ENCODE results near the gene ZRANB1. TPM values are rescaled to one million over a fixed set of nuclear protein-coding genes. Genes with fewer than 3 reads are reported as not detected.
A peak's percentile ranks its signal among the peaks of the same experiment; 100 is the strongest.

Gene ZRANB1
- total RNA-seq, 4 donors from 2014 or later = 8.4 to 24.0 (median 16.8) TPM

DNA sequence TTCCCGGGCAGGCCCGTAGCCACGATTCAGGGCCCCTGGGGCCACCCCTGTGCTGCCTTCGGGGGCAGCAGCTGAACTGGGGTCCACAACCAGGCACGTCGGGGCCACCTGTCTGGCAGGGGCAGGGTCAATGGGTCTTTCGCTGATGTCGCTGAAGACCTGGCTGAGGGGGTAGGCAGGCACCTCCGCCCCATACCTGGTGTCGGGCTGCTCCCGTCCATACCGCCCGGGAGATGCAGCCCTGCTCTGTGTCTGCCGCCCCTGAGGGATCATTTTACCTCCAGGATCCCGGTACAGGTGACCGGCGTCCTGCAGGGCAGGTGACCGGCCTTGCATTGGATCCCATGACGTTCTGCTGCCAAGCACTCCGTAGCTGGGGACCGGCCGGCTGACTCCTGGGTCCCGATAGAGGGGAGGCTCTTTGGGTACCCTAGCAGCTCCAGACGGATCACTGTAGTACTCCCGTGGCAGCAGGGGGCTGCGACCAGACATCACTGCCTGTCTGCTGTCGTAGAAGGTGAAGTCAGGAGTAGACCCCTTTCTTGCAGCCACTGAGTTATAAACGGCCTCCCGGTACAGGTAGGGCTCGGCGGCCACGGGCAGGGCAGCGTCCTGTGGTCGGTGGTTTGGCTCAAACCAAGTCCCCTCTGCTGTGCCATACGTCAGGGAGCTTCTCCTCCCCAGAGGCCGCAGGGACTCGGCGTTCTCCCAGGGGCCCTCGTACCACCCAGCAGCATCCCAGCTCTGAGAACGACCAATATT is 85.2 kb downstream of the ZRANB1 start:
- H3K27me3 ChIP-seq = no peaks in the 10 kb centered on the region
- intact Hi-C loops (cut with DNase I; ENCODE audit: low total_unique reads) = no loop called here
- TF ChIP-seq POLR2AphosphoS5 (IDR thresholded peaks at IDR 0.05) (no peak), POLR2A (IDR thresholded peaks at IDR 0.05) (no peak), EP300 (IDR thresholded peaks at IDR 0.05; ENCODE audit: low read depth) (no peak)
- TF ChIP-seq, protein P1, sequence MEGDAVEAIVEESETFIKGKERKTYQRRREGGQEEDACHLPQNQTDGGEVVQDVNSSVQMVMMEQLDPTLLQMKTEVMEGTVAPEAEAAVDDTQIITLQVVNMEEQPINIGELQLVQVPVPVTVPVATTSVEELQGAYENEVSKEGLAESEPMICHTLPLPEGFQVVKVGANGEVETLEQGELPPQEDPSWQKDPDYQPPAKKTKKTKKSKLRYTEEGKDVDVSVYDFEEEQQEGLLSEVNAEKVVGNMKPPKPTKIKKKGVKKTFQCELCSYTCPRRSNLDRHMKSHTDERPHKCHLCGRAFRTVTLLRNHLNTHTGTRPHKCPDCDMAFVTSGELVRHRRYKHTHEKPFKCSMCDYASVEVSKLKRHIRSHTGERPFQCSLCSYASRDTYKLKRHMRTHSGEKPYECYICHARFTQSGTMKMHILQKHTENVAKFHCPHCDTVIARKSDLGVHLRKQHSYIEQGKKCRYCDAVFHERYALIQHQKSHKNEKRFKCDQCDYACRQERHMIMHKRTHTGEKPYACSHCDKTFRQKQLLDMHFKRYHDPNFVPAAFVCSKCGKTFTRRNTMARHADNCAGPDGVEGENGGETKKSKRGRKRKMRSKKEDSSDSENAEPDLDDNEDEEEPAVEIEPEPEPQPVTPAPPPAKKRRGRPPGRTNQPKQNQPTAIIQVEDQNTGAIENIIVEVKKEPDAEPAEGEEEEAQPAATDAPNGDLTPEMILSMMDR (IDR thresholded peaks at IDR 0.05) = no peak
- H3K9me3 ChIP-seq = no peaks in the 10 kb centered on the region
- no peak overlapping the region for H3K27ac ChIP-seq
- H3K36me3 ChIP-seq = no peaks in the 10 kb centered on the region
- no peak overlapping the region for H3K4me3 ChIP-seq
- peaks cover 22 to 47% (median 30%) of the 10 kb centered on the region in 4 donors for H3K4me1 ChIP-seq
- DNase-seq = no peak
- 93% methylated on average over 40 of the region's 40 CpGs; no CpG with 5 or more reads in 1 of the 2 donors for WGBS, 2 donors (ENCODE audit: low coverage in 1 of 2)
- in situ Hi-C loops (cut with MboI; ENCODE audit: low pct_ligation_motif_present in 1 of 4, low pct_unique_long_range_greater_than_20kb in 1 of 4, low sequenced_read_pairs in 3 of 4) = loop anchor here in 1 of 4 donors (25.0 kb wide), 1 partner anchor 685 kb away; the partner anchor contains the start of gene EDRF1

DNA sequence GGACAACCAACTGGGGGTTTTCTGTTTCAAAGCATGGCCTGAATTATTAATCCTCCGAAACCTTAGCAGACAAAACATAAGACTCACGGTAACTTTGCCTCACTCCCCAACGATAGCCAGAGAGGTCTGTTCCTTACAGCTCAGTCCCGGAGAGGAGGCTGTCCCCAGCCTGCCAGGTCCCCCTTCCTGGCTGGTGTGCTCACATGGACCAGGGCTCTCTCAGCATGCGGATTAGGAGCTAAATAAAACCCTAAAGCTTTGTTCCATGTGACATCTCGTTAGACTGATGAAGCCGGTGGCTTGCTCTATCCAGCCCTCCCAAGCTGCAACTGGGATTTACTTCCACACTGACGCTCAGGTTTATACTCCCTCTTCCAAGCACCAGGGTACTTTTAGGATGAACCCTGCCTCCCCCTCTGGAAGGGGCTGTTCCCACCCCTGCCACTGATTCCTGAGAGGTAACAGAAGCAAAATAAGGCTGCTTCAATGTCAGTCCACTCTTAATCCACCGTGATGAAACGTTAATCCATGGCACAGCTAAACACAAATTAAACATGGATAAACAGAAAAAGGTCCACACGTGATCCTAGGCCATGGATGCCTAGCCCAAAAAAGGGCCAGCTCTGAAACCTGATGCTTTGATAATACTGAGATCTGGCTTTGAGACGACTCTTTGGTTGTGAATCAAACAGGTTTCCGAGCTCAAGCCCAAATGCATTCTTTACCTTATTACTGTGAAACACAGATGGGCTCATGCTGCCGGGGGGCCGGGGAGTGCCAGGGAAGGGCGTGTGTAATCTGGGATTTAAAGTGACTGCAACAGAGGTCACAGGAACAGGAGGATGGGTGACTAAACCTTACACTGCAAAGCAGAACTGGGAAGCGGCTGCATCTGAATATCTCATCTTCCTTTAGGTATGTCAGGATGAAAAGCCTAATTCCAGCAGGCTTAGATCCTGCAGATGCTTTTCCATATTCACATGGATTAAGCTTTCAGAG is 86.2 kb downstream of the ZRANB1 start:
- Histone ChIP-seq H3K4me3 (no peak overlapping the region), H3K4me1 (peaks cover 21 to 43% (median 27%) of the 10 kb centered on the region in 4 donors), H3K36me3 (no peaks in the 10 kb centered on the region), H3K27me3 (no peaks in the 10 kb centered on the region), H3K9me3 (no peaks in the 10 kb centered on the region), H3K27ac (no peak overlapping the region)
- intact Hi-C loops (cut with DNase I; ENCODE audit: low total_unique reads) (no loop called here), in situ Hi-C loops (cut with MboI; ENCODE audit: low pct_ligation_motif_present in 1 of 4, low pct_unique_long_range_greater_than_20kb in 1 of 4, low sequenced_read_pairs in 3 of 4) (loop anchor here in 1 of 4 donors (25.0 kb wide), 1 partner anchor 684 kb away; the partner anchor contains the start of gene EDRF1)
- no peak for TF ChIP-seq POLR2A (IDR thresholded peaks at IDR 0.05)
- no peak for TF ChIP-seq EP300 (IDR thresholded peaks at IDR 0.05; ENCODE audit: low read depth)
- no peak for TF ChIP-seq POLR2AphosphoS5 (IDR thresholded peaks at IDR 0.05)
- TF ChIP-seq, protein P1 (IDR thresholded peaks at IDR 0.05) = no peak
- DNase-seq = no peak
- WGBS, 2 donors (ENCODE audit: low coverage in 1 of 2) = 63 to 75% methylated on average over 7 to 17 of the region's 17 CpGs

DNA sequence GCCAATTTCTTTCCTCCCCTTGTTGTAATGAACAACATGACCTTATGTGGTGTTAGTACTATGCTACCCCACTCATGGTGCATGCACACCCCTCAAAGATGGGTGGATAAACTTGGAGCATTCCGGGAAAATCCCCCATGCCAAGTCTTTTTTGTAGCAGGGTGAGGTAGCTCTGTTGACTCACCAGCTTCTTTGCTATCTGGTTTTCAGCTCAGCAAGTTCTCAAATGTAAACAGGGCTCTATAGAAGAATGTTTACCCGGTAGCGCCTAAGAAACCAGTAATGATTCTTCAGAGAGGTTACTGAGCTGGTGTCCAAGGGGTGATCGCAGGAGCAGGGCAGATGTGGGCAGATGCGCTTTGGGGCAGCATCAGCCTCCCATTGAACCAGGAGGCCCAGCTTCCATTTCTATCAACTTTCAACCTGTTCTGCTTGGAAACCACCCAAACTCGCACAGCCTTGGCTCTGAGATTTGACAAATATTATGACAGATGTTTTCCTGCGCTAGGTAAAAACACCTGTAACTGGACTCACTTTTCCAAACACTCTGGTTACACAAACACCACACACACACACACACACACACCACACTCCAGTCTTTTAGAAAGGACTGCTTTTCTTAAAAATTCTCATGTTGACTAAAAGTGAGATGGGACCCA is 87.8 kb downstream of the ZRANB1 start:
- Histone ChIP-seq H3K36me3 (no peaks in the 10 kb centered on the region), H3K27ac (peak overlapping the region in 1 of 4 donors; percentile 24), H3K9me3 (no peaks in the 10 kb centered on the region), H3K4me3 (no peak overlapping the region), H3K4me1 (peaks cover 5 to 28% (median 12%) of the 10 kb centered on the region in 4 donors), H3K27me3 (no peaks in the 10 kb centered on the region)
- no peak for DNase-seq
- WGBS, 2 donors (ENCODE audit: low coverage in 1 of 2) = 63 to 64% methylated on average over 2 to 7 of the region's 7 CpGs
- TF ChIP-seq EP300 (IDR thresholded peaks at IDR 0.05; ENCODE audit: low read depth) = no peak
- no peak for TF ChIP-seq POLR2A (IDR thresholded peaks at IDR 0.05)
- TF ChIP-seq POLR2AphosphoS5 (IDR thresholded peaks at IDR 0.05) = no peak
- TF ChIP-seq, protein P1 (IDR thresholded peaks at IDR 0.05) = no peak
- in situ Hi-C loops (cut with MboI; ENCODE audit: low pct_ligation_motif_present in 1 of 4, low pct_unique_long_range_greater_than_20kb in 1 of 4, low sequenced_read_pairs in 3 of 4) (loop anchor here in 1 of 4 donors (25.0 kb wide), 1 partner anchor 683 kb away; the partner anchor contains the start of gene EDRF1), intact Hi-C loops (cut with DNase I; ENCODE audit: low total_unique reads) (no loop called here)

Measured in transverse colon (tissue), 4 donors.